Measurements from ENCODE around the gene DUSP7.

The DUSP7 gene

GRCh38 chr3:52072471-52072870 lies 16.1 kb upstream of the DUSP7 start:
- DNase-seq (ENCODE audit: extremely low read depth, low read depth), result no peak
- H3K4me3 ChIP-seq (replicated peaks; ENCODE audit: low read depth, low read length), result no peak overlapping the region
- TF ChIP-seq, protein P1, sequence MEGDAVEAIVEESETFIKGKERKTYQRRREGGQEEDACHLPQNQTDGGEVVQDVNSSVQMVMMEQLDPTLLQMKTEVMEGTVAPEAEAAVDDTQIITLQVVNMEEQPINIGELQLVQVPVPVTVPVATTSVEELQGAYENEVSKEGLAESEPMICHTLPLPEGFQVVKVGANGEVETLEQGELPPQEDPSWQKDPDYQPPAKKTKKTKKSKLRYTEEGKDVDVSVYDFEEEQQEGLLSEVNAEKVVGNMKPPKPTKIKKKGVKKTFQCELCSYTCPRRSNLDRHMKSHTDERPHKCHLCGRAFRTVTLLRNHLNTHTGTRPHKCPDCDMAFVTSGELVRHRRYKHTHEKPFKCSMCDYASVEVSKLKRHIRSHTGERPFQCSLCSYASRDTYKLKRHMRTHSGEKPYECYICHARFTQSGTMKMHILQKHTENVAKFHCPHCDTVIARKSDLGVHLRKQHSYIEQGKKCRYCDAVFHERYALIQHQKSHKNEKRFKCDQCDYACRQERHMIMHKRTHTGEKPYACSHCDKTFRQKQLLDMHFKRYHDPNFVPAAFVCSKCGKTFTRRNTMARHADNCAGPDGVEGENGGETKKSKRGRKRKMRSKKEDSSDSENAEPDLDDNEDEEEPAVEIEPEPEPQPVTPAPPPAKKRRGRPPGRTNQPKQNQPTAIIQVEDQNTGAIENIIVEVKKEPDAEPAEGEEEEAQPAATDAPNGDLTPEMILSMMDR (IDR thresholded peaks at IDR 0.05; ENCODE audit: low read depth, low read length, missing control alignments), result no peak

- no peak for DNase-seq (ENCODE audit: extremely low read depth, low read depth)
- TF ChIP-seq, protein P1 (IDR thresholded peaks at IDR 0.05; ENCODE audit: low read depth, low read length, missing control alignments), result no peak
- H3K4me3 ChIP-seq (replicated peaks; ENCODE audit: low read depth, low read length), result no peak overlapping the region
These were observed 15.6 kb upstream of the DUSP7 start for GRCh38 chr3:52072020-52072419.

DNA sequence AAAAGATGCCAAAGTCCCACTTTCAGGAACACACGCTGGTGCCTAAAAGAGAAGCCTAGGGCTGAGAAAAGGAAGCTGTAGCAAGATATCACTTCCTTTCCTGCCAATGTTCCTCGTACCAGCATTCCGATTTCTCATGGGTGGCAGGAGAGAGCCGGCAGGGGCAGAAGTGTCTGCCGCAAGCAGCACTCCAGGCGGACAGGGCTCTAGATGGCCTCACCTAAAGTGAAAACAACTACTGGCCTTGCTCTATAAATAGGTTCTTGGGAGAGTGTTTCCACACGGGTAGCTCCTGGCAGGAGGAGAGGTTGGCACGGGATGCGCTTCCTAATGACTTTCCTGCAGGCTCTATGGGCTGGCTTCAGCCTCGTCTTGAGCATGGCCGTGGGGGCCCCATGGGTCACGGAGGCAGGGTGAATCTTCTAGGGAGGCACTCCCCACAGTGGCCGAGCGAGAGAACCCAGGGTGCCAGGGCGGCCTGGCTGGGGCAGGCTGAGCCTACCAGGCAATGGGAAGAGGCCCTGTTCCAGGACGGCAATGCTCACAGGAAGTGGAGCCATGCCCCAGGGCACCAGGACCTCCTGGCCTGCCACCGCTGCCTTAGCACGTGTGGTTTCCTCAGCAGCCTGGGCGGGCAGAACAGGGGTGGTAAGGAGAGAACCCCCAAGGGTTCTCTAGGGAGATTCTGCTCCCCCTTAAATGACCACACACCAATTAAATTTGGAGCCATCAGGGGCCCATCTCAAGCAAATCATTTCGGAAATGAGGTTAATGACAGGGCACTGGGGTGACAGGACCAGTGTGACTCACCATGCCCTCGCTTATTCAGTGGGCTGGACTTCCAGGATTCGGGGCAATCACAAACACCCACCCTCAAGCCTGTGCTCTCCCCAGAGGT lies 14.6 kb upstream of the DUSP7 start:
- no peak overlapping the region for H3K4me3 ChIP-seq (replicated peaks; ENCODE audit: low read depth, low read length)
- TF ChIP-seq, protein P1 (IDR thresholded peaks at IDR 0.05; ENCODE audit: low read depth, low read length, missing control alignments), result no peak
- no peak for DNase-seq (ENCODE audit: extremely low read depth, low read depth)

GRCh38 chr3:52069855-52070254 lies 13.5 kb upstream of the DUSP7 start:
- TF ChIP-seq, protein P1 (IDR thresholded peaks at IDR 0.05; ENCODE audit: low read depth, low read length, missing control alignments), result no peak
- no peak for DNase-seq (ENCODE audit: extremely low read depth, low read depth)

GRCh38 chr3:52069135-52069534 lies 12.8 kb upstream of the DUSP7 start:
- TF ChIP-seq, protein P1 (IDR thresholded peaks at IDR 0.05; ENCODE audit: low read depth, low read length, missing control alignments), result no peak
- no peak overlapping the region for H3K4me3 ChIP-seq (replicated peaks; ENCODE audit: low read depth, low read length)
- no peak for DNase-seq (ENCODE audit: extremely low read depth, low read depth)

More at GRCh38 chr3:52069855-52070254, 13.5 kb upstream of the DUSP7 start:
- no peak overlapping the region for H3K4me3 ChIP-seq (replicated peaks; ENCODE audit: low read depth, low read length)

DNA sequence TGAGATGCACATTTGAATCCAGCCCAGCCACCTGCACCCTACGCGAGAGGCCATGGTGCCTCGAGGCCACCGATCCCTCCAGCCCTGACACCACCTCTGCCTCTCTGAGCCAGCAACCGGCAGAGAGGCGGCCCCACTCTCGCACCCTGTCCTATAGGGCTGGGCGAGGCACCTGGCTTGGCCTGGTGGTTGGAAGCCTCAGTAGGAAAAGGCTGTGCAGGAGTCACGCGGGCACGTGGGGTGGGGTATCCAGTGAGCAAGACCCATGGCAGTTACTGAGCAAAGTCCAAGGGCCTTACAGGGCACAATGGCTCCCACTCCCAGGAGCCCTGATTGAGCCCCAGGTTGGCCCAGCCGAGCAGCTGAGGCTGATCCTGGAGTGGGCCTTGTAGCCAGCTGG lies 12.4 kb upstream of the DUSP7 start:
- TF ChIP-seq, protein P1 (IDR thresholded peaks at IDR 0.05; ENCODE audit: low read depth, low read length, missing control alignments), result no peak
- no peak for DNase-seq (ENCODE audit: extremely low read depth, low read depth)

More for the DNA sequence above, 12.4 kb upstream of the DUSP7 start:
- no peak overlapping the region for H3K4me3 ChIP-seq (replicated peaks; ENCODE audit: low read depth, low read length)
